ENCODE results near the gene HOXC6.
A peak's percentile ranks its signal among the peaks of the same experiment; 100 is the strongest.

HOXC6 gene

GRCh38 chr12:54028314-54029201, at the start of gene HOXC6:
Gene HOXC6, plus strand, starts transcription at chr12:54028440. Its CDS starts 82 bp downstream, at chr12:54028522.
- DNase-seq = no peak

DNA sequence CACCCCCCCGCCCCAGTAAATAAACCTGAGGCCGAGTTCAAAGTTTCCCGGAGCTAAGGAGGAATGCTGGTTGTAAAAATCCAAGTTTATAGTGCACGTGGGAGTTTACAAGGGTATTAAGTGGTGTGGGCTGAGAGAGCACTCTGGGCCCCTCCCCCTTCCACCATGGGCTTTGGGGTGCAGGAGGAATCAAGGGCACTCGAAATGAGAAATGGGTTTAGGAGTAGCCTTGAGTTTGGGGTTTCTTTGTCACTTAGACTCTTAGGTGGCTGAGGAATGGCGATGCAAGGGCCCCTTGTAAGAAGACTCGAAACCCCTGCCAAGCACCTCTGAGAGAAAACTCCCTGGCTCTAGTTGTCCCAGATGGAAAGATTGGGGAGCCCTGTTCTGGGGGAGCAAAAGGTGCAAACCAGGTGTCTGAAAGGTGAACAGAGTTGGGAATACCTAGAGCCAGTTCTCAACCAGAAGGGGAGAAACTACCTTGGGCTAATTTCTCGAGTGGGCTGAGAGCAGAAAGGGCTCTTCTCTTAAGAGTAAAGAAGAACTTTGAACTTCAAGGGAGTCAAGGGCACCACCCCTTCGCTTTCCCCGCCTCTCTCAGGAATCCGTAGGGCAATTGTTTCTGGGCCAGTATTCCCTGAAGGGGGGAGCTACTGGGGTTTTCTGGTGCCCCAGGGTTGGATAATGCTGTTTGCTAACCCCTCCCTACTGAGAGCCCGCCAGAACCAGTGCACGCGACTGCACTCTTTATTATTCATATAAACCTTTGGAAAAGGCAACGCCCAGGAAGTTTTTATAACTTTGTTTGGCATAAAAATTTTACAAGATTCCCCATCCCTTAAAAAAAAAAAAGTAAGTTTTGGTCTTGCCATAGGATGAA, 49.5 kb upstream of the HOXC6 start:
- DNase-seq = no peak

DNA sequence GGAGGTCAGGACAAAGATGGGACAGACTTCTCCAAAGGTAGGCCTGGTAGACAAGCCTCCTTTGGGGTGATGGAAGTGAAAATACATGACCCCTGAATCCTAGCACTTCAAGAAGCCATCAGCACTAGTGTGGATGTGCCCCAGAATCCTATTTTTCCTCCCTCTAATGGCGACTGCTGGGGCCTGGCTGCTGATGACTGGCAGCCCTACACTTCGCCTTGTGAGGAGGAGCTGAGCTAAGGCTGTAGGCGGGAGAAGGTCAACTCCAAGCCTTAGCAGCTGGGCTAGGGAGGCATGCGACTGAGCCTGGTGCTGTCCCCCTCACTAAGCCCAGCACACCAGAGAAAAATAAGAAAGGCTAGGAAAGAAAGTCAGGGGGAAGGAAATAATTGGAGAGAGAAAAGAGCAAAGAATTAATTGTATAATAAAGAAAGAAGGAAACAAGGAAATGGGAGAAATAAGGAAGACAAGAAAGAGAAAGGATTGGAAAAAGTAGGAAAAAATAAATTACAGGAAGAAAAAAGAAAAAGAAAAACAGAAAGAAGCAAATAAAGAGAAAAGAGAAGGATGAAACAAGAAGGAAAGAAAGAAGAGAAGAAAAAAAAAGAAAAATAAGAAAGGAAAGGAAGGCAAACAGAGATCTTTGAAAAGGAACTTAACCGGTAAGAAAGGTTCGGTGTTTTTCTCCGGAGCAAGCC, 48.0 kb upstream of the HOXC6 start:
- no peak for DNase-seq

GRCh38 chr12:53980802-53981496, 47.3 kb upstream of the HOXC6 start:
- no peak for DNase-seq

- no peak for DNase-seq
Measured at GRCh38 chr12:53981634-53982565, 46.3 kb upstream of the HOXC6 start.

GRCh38 chr12:53982648-53983567, 45.3 kb upstream of the HOXC6 start:
- no peak for DNase-seq

GRCh38 chr12:53983568-53983949, 44.7 kb upstream of the HOXC6 start:
- DNase-seq = no peak

GRCh38 chr12:53983950-53984572, 44.2 kb upstream of the HOXC6 start:
- DNase-seq = no peak

GRCh38 chr12:53984901-53985691, 43.1 kb upstream of the HOXC6 start, which contains the start of gene HOXC10:
Gene HOXC10, plus strand, starts transcription at chr12:53985146. Its CDS starts 114 bp downstream, at chr12:53985260.
- DNase-seq = peak; percentile 93

DNA sequence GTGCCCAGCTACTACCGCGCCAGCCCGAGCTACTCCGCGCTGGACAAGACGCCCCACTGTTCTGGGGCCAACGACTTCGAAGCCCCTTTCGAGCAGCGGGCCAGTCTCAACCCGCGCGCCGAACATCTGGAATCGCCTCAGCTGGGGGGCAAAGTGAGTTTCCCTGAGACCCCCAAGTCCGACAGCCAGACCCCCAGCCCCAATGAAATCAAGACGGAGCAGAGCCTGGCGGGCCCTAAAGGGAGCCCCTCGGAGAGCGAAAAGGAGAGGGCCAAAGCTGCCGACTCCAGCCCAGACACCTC, 42.6 kb upstream of the HOXC6 start:
- DNase-seq = no peak

DNA sequence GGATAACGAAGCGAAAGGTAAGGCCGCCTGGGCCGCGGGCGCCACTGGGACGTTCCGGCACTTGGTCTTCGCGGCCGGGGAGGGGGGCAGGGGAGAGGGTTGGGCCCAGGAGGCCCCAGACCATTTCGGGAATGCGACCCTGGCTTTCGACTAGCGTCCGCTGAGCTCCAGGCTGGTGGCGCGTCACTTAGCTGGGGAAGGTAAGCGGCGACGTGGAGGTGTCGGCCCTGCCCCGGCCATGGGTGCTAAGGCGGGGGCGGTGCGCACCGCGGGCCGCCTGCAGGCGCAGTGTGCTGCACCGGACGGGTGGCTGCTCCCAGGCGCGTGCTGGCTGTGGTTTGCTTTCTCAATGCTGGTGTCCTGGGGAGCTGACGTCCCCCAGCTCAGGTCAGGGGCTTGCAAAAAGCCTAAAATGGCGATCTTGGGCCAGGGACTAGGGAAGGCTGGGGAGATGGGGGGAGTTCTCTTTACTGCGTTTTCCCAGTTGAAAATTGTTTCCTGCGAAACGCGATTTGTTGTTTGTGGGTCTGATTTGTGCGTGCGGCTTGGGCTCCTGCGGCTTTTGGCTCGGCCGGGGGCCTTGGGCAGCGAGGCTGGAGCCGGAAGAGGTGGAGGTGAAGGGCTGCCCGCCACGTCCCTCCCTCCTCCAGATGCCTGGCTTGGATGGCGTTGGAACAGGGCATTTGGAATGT, 42.1 kb upstream of the HOXC6 start:
- DNase-seq = no peak

GRCh38 chr12:53986686-53987483, 41.4 kb upstream of the HOXC6 start:
- DNase-seq = no peak

DNA sequence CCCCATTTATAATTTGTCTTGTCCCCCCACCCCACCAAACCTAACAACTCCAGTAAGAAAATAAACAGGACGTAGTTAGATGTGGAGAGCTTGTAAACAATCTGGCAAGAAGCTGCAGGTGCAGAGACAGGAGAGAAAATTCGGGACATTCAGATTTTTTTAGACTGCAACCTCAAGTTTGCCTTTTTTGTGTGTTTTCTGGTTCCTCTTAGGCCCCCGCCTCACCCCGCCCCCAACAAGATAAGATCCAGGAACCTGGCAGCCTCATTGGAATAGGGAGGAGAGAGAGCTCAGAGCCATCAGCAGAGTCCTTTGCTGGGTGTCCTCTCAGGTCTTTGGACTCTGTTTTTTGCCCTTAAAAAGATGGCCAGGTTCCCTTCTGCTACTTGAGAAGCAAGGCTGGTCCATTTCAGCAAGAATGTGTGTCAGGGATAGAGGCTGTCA, 40.4 kb upstream of the HOXC6 start:
- no peak for DNase-seq

DNA sequence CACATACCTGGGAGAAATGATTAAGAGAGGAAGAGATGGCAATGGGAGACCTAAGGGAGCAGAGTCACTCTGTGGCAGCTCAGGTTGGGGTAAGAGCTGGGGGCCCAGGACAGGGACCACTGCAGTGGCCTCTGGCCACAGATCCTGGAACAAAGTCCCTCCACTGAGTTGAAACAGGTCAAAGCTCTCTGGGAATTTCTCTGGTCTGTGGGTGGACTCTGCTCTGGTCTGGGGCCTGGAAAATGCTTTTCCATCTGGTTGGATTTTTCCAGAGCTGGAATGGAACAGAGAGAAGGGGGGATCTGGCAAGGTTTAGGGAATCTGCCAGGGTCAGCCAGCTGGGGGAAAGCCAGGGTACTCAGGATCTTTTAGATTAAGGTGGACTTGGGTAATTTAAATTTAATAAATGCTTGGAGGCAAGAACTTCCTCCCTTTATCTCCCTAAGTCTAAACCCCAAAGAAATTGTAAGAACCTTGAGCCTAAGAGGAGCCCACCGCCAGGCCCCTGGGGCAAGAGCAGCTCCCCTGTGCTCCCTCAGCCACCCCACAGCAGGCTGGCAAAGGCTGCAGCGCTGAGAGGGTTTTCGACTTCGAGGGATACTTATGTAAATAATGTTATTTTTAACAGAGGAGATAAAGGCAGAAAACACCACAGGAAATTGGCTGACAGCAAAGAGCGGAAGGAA, 39.6 kb upstream of the HOXC6 start:
- no peak for DNase-seq

DNA sequence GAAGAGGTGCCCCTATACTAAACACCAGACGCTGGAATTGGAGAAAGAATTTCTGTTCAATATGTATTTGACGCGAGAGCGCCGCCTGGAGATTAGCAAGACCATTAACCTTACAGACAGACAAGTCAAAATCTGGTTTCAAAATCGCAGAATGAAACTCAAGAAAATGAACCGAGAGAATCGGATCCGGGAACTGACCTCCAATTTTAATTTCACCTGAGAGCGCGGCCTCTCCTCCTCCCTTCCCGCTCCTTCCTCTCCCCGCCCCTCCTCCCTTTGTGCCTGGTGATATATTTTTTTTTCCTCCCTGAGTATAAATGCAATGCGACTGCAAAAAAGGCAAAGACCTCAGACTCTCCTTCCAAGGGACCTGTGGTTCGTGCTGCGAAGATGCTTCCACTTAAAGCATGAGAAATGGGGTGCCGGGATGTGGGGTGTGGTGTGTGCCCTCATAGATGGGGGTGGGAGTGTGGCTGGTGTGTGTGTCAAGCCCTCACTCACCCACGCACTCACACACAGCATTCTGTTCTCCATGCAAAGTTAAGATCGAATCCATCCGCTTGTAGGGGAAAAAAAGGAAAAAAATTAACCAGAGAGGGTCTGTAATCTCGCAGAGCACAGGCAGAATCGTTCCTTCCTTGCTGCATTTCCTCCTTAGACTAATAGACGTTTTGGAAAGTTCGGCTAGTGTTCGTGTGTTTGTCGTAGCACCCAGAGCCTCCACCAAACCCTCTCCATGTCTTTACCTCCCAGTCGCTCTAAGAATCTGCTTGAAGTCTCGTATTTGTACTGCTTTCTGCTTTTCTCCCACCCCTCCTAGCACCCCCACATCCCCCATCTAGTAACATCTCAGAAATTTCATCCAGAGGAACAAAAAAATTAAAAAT, 38.8 kb upstream of the HOXC6 start:
- DNase-seq = peak; percentile 31
